HK-2 (cell line): Measurements from ENCODE around the gene ANKRD60.
A peak's percentile ranks its signal among the peaks of the same experiment; 100 is the strongest.

Source experiments
- DNase-seq: peaks from one replicate; pipeline ENCODE4 v3.0.0-alpha.2; 2018; ENCODE audit not compliant: unreplicated experiment

The ANKRD60 gene

DNA sequence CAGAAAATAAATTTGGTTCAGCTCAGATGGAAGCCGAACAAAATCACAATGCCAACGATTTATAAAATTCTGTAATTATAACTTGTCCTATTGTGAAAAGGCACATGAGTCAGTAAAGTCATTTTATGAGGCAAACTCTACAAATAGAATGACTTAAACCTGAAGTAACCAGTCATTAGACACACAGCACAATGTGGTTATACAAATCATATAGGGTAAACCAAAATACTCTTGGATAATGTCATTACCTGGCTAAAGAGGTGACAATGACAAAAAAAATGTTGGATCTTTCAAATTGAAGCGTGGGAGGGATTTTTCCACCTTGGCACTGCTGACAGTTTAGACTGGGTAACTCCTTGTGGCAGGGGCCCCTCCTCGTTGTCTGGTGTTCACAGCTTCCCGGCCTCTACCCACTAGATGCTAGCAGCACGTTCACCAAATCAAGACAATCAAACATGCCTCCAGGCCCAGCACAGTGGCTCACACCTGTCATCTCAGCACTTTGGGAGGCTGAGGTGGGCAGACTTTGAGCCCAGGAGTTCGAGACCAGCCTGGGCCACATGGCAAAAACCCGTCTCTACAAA, 5.0 kb downstream of the ANKRD60 start:
- no peak for DNase-seq

- DNase-seq = no peak
These were observed 6.0 kb downstream of the ANKRD60 start for GRCh38 chr20:58222446-58222845.

- DNase-seq = no peak
These were observed 9.1 kb downstream of the ANKRD60 start for GRCh38 chr20:58219342-58219700.

DNA sequence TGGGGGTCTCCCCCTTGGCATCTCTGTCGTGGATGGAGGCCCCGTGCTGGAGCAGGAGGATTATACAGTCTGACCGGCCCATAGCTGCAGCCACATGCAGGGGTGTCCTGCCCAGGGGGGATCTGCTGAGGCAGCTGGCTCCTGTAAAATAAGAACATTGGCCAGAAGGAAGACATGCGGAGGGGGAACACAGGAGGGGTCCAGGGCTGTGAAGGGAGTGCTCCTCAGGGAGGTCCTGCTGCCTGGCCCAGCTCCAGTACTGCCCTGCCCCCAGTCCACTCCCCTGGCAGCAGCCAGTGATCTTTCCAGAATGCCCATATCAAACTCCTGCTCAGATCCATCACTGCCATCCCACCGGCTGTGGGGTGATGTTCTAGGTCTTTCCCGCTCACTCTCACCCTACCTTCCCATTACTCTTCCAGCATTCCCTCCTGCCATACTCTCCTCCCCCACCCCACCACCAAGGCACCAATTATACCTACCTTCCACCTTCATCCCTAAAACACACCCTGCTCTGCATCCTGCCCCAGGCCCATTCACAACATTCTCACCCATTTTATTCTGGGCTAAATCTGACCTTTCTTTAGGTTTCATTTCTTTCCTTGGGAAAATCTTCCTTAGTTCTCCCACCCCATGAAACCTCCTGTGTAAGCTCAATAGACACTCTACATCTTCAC, 9.7 kb downstream of the ANKRD60 start:
- no peak for DNase-seq

DNA sequence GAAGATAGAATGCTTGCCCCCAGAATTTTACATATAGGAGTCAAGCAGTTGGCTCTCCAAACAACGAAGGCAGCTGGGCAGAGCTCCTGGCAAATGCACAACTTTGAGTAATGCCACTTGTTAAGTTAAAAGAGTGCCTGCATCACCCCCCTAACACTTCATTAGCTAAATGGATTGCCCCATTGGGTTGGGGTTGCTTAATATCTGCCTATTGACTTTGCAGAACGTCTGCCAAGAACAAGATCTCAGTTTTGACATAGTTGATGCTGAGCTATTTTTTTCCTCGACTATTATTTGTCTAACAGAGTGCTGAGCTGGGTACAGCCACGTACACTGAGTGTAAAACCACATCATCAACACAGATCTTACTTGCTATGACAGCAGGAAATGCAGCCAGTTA, 12.1 kb downstream of the ANKRD60 start:
- no peak for DNase-seq

- no peak for DNase-seq
These were observed 13.3 kb downstream of the ANKRD60 start for GRCh38 chr20:58215116-58215515.

- no peak for DNase-seq
These were observed 14.1 kb downstream of the ANKRD60 start for GRCh38 chr20:58214310-58214709.

DNA sequence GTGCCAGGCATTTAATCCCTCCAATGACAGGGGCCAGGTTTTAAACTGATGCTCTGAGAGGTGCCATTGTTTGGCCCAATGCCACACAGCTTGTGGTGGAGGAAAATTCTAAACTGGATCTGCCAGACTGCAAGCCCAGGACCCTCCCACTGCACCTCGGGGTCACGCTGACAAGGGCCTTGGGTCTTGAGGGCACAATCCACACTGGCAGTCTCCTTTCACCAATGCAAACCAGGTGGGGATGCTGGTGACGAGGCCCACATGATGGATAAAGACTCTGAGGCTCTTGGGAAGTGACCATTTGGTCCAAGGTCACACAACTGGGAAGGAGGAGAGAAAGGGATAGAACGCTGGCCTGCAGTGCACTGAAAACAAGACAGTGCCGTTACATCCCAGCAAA, 14.7 kb downstream of the ANKRD60 start:
- no peak for DNase-seq

GRCh38 chr20:58213121-58213520, 15.3 kb downstream of the ANKRD60 start:
- no peak for DNase-seq

DNA sequence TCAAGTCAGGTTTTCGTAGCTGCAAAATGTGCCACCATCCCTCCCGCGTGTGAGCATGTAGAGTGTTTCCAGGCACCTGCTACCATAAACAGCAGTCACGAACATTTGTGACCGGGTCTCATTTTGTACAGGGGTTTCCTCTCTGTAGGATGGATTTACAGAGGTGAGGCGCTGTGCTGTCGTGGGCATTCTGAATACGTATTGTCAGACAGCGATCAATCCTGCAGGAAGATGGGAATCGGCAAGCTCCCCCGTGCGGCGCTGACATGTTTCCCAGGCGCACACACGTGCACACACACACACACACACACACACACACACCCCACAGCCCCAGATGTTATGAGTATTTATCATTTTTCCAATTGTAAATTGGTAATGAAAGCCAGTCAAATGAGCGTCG, 15.8 kb downstream of the ANKRD60 start:
- no peak for DNase-seq

DNA sequence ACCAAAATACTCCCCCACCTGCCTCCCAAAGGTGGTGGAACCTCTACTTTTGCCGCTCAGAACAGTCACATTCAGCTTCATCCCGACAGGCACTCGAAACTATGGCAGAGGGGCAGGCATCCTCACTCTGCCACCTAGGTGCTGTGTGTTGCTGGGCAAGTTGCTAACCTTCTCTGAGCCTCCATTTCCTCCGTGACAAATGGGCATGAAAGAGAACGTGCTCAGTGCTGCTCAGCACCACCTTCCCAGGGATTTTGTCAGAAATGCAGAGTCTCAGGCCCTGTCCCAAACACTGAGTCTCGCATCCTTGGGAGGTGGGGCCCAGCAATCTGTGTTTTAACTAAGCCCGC, 18.1 kb downstream of the ANKRD60 start:
- no peak for DNase-seq

DNA sequence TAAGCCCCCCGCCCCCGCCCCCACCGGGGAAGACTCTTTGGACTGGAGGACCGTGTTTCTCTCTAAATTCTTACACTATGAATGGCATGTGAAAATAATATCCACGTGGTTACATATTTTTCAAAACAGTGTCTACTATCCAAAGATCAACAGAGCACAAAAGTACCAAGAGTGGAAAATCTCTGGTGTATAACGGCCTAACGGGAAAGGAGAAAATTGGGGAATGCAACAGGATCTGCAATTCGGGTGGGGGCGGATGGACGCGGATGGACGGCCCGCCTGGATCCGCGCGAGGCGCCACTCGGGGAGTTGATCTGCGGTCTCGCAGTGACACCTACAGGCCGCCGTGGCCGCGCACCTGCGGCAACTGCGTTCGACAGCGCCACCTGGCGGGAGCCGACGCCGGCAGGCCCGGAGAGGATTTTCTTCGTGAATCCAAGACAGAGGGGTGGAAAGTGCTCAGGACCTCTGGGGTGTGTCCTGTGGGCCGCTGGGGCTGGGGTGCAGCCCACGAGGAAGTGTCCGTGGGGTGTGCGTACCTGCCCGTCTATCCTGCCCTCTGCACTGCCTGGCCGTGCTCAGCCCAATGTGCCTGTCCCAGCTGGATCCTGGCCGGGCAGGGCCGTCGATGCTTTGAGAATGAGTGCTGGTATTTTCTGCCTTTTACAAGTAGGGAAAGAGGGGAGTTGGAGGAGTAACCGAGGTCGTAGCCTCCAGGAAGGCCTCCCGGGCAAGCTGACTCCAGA, 18.6 kb downstream of the ANKRD60 start:
- peak; percentile 94 for DNase-seq

DNA sequence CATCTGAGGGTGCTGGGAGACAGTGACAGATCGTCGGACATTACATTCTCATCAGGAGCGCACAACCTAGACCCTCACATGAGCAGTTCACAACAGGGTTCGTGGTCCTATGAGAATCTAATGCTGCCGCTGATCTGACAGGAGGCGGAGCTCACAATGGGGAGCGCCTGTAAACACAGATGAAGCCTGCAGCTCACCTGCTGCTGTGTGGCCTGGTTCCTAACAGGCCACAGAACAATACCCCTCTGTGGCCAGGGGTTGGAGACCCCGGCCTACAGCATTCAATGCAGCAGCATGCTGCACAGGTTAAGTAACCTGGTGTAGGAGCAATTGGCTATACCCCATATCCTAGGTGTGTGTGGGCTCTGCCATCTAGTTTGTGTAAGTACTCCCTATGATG, 19.5 kb downstream of the ANKRD60 start:
- no peak for DNase-seq

GRCh38 chr20:58205850-58206249, 22.6 kb downstream of the ANKRD60 start:
- no peak for DNase-seq

GRCh38 chr20:58202044-58202443, 26.4 kb downstream of the ANKRD60 start:
- DNase-seq = no peak

- DNase-seq = no peak
These were observed 26.8 kb downstream of the ANKRD60 start for GRCh38 chr20:58201616-58202015.

- DNase-seq = no peak
These were observed 29.0 kb downstream of the ANKRD60 start for GRCh38 chr20:58199469-58199868.

GRCh38 chr20:58198901-58199355, 29.5 kb downstream of the ANKRD60 start:
- DNase-seq = no peak

GRCh38 chr20:58198384-58198783, 30.1 kb downstream of the ANKRD60 start:
- DNase-seq = no peak

- no peak for DNase-seq
These were observed 31.3 kb downstream of the ANKRD60 start for GRCh38 chr20:58197185-58197469.

GRCh38 chr20:58196402-58197184, 31.9 kb downstream of the ANKRD60 start:
- no peak for DNase-seq

DNA sequence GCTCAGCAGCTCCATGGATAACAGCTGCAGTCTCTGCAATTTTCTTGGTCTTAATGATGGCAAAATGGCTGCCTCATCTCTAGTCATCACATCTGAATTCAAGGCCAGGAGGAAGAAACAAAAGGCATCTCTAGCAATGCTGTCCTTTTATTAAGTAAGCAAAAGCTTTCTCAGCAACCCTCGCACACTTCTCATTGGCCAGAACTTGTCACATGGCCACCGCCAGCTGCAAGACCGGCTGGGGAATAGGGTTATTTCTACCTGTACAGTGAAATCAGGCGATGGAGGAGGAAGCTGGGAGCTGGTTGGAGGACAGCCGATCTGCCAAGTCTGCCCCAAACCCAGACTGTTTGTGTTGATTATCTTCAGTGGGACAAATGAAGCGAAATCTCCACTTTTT, 33.4 kb downstream of the ANKRD60 start:
- DNase-seq = no peak
